CD14-positive monocyte (primary cell): ENCODE results near the gene MIGA1. TPM values are rescaled to one million over a fixed set of nuclear protein-coding genes. Genes with fewer than 3 reads are reported as not detected.

ENCODE experiments used
- DNase-seq, 3 donors: peaks; one replicate each; pipeline ENCODE4 v3.0.0-alpha.2; 2011 to 2022
- H2AFZ ChIP-seq: 2 replicates; pipeline ENCODE4 v1.6.0; 2012; ENCODE audit warnings: mild to moderate bottlenecking, low read depth, low read length, inconsistent platforms; ENCODE audit not compliant: insufficient read depth, poor library complexity, severe bottlenecking
- H3K27ac ChIP-seq, 2 donors: 1 replicate in 1 of 2; 2 replicates in 1 of 2; pipeline ENCODE4 v1.5.1; 2012 to 2013; ENCODE audit warnings: low read length in 2 of 2, control low read depth in 1 of 2, inconsistent platforms in 1 of 2, low read depth in 1 of 2, mild to moderate bottlenecking in 1 of 2
- H3K27me3 ChIP-seq, 2 donors: one replicate each; pipeline versions ENCODE4 v1.6.0 to v1.6.1; 2011 to 2013; ENCODE audit warnings: low read length in 2 of 2; ENCODE audit not compliant: control insufficient read depth in 2 of 2, insufficient read depth in 2 of 2
- H3K36me3 ChIP-seq, 2 donors: replicated peaks in 1 of 2; 1 replicate in 1 of 2; 2 replicates in 1 of 2; pipeline versions ENCODE4 v1.5.1 to v1.6.1; 2012 to 2013; ENCODE audit warnings: low read length in 2 of 2, control low read depth in 1 of 2, inconsistent platforms in 1 of 2, mild to moderate bottlenecking in 1 of 2; ENCODE audit not compliant: insufficient read depth in 2 of 2, control insufficient read depth in 1 of 2
- H3K4me1 ChIP-seq, 2 donors: 1 replicate in 1 of 2; 2 replicates in 1 of 2; pipeline versions ENCODE4 v1.5.1 to v1.6.1; 2012 to 2013; ENCODE audit warnings: low read length in 2 of 2, control low read depth in 1 of 2, inconsistent platforms in 1 of 2, mild to moderate bottlenecking in 1 of 2, moderate library complexity in 1 of 2; ENCODE audit not compliant: insufficient read depth in 2 of 2, control insufficient read depth in 1 of 2
- H3K4me2 ChIP-seq: replicated peaks from 2 replicates; pipeline ENCODE3; 2012; ENCODE audit warnings: low read length, moderate library complexity, mild to moderate bottlenecking; ENCODE audit not compliant: poor library complexity, severe bottlenecking; ENCODE audit errors: extremely low read depth
- H3K4me3 ChIP-seq, 3 experiments: fragments of 200-600 bp in 1 of 3; sonication (generic) in 1 of 3; replicated peaks in 1 of 3; 1 replicate in 2 of 3; 2 replicates in 1 of 3; pipeline ENCODE4 v1.5.1; 2011 to 2013; ENCODE audit warnings: low read length in 3 of 3, mild to moderate bottlenecking in 3 of 3, control low read depth in 2 of 3, low read depth in 2 of 3, inconsistent platforms in 1 of 3, moderate library complexity in 1 of 3
- H3K79me2 ChIP-seq: 2 replicates; pipeline ENCODE4 v1.6.0; 2012; ENCODE audit warnings: mild to moderate bottlenecking, control low read depth, inconsistent platforms, low read length, moderate library complexity; ENCODE audit not compliant: insufficient read depth
- H3K9ac ChIP-seq: 2 replicates; pipeline ENCODE4 v1.6.0; 2017; ENCODE audit warnings: low read length, mild to moderate bottlenecking; ENCODE audit not compliant: insufficient read depth, poor library complexity, severe bottlenecking
- H3K9me3 ChIP-seq, 2 donors: replicated peaks in 1 of 2; 1 replicate in 1 of 2; 2 replicates in 1 of 2; pipeline versions ENCODE4 v1.5.1 to v1.6.1; 2012 to 2013; ENCODE audit warnings: low read length in 2 of 2, control low read depth in 1 of 2; ENCODE audit not compliant: control insufficient read depth in 1 of 2, insufficient read depth in 1 of 2
- H4K20me1 ChIP-seq: 2 replicates; pipeline ENCODE4 v1.6.0; 2012; ENCODE audit warnings: mild to moderate bottlenecking, low read length, control low read depth, moderate library complexity; ENCODE audit not compliant: insufficient read depth
- H3K27ac Mint-ChIP-seq, 7 donors: one replicate each; pipeline ENCODE4 v1.8.0; 2020; ENCODE audit warnings: mild to moderate bottlenecking in 7 of 7, mixed read lengths in 7 of 7, moderate library complexity in 6 of 7, inconsistent platforms in 2 of 7
- H3K27me3 Mint-ChIP-seq, 3 donors: one replicate each; pipeline ENCODE4 v1.8.0; 2021 to 2022; ENCODE audit warnings: low read depth in 3 of 3, mild to moderate bottlenecking in 3 of 3, mixed read lengths in 3 of 3, moderate library complexity in 3 of 3, inconsistent platforms in 1 of 3
- H3K36me3 Mint-ChIP-seq, 2 donors: one replicate each; pipeline ENCODE4 v1.8.0; 2020; ENCODE audit warnings: mixed read lengths in 2 of 2, inconsistent platforms in 1 of 2, mild to moderate bottlenecking in 1 of 2
- H3K4me1 Mint-ChIP-seq: one replicate; pipeline ENCODE4 v1.8.0; 2020; ENCODE audit warnings: mild to moderate bottlenecking, mixed read lengths
- H3K4me3 Mint-ChIP-seq, 2 donors: one replicate each; pipeline ENCODE4 v1.8.0; 2020; ENCODE audit warnings: mild to moderate bottlenecking in 2 of 2, mixed read lengths in 2 of 2, moderate library complexity in 1 of 2
- H3K9me3 Mint-ChIP-seq, 7 donors: one replicate each; pipeline ENCODE4 v1.8.0; 2020 to 2022; ENCODE audit warnings: mixed read lengths in 7 of 7, mild to moderate bottlenecking in 6 of 7, moderate library complexity in 6 of 7, inconsistent platforms in 2 of 7
- CTCF ChIP-seq: fragments of 200-600 bp; IDR thresholded peaks from one replicate; pipeline ENCODE4 v1.8.0; 2022; ENCODE audit warnings: antibody characterized with exemption, mild to moderate bottlenecking
- WGBS: methylation state at CpG from one replicate; pipeline ENCODE4 v1.1.5; 2013; ENCODE audit warnings: missing lambda C conversion rate; ENCODE audit not compliant: insufficient coverage; 5-methylcytosine and 5-hydroxymethylcytosine counted together
- intact Hi-C, 2 donors: fragments of 100-400 bp; cut with micrococcal nuclease; formaldehyde crosslinking; loops; one replicate each; pipeline versions ENCODE4 v1.15.0 to v1.15.1; 2023
- polyA plus RNA-seq, 3 donors: library from polyadenylated mRNA; depleted of rRNA in 1 of 3; unstranded in 2 of 3; stranded (reverse) in 1 of 3; fragments of 300-500 nt in 2 of 3; fragments of >200 nt in 1 of 3; fragmentation: Illumina TruSeq in 2 of 3; gene quantifications; 1 replicate in 2 of 3; 2 replicates in 1 of 3; pipeline ENCODE4 v1.2.3, GENCODE V29; 2012 to 2021

Gene MIGA1
- polyA plus RNA-seq, 3 donors: 5.0 to 7.2 (median 6.5) TPM

- Histone ChIP-seq H4K20me1 (no peaks in the 10 kb centered on the region), H3K27ac (no peak overlapping the region), H3K36me3 (peaks cover 23 to 69% of the 10 kb centered on the region in 2 donors), H3K9ac (no peak overlapping the region), H2AFZ (no peak overlapping the region), H3K4me2 (no peak overlapping the region), H3K4me3 (no peak overlapping the region), H3K9me3 (no peaks in the 10 kb centered on the region), H3K27me3 (no peaks in the 10 kb centered on the region), H3K79me2 (no peaks in the 10 kb centered on the region), H3K4me1 (no peaks in the 10 kb centered on the region)
- H3K4me3 Mint-ChIP-seq: no peak overlapping the region
- no peak for DNase-seq
- H3K9me3 Mint-ChIP-seq: peaks cover 0 to 3% (median 0%) of the 10 kb centered on the region in 7 donors
- no peaks in the 10 kb centered on the region for H3K27me3 Mint-ChIP-seq
- no peak for TF ChIP-seq CTCF
- WGBS: no CpG with 5 or more reads among the region's 3 CpGs
- intact Hi-C loops: no loop called here
- no peak overlapping the region for H3K27ac Mint-ChIP-seq
- peaks cover 9% of the 10 kb centered on the region for H3K4me1 Mint-ChIP-seq
- peaks cover 48 to 64% of the 10 kb centered on the region in 2 donors for H3K36me3 Mint-ChIP-seq
Measured at GRCh38 chr1:77830946-77831345, 51.5 kb downstream of the MIGA1 start.

GRCh38 chr1:77831566-77831965 lies 52.1 kb downstream of the MIGA1 start:
- no peak for TF ChIP-seq CTCF
- no peaks in the 10 kb centered on the region for H3K27me3 Mint-ChIP-seq
- H3K36me3 Mint-ChIP-seq: peaks cover 49 to 65% of the 10 kb centered on the region in 2 donors
- H3K9me3 Mint-ChIP-seq: peaks cover 0 to 3% (median 0%) of the 10 kb centered on the region in 7 donors
- H3K36me3 ChIP-seq: peaks cover 23 to 75% of the 10 kb centered on the region in 2 donors
- intact Hi-C loops: no loop called here
- no peaks in the 10 kb centered on the region for H3K79me2 ChIP-seq
- H3K27ac Mint-ChIP-seq: peak overlapping the region in 1 of 7 donors; percentile 54
- H3K4me1 Mint-ChIP-seq: peaks cover 9% of the 10 kb centered on the region
- H3K4me3 ChIP-seq: no peak overlapping the region
- H3K27ac ChIP-seq: no peak overlapping the region
- no peak overlapping the region for H3K4me2 ChIP-seq
- H3K4me1 ChIP-seq: no peaks in the 10 kb centered on the region
- no peak overlapping the region for H3K9ac ChIP-seq
- no peak for DNase-seq
- H2AFZ ChIP-seq: no peak overlapping the region
- no peaks in the 10 kb centered on the region for H3K27me3 ChIP-seq
- H4K20me1 ChIP-seq: no peaks in the 10 kb centered on the region
- 100% methylated on average over 1 of the region's 4 CpGs for WGBS
- no peak overlapping the region for H3K4me3 Mint-ChIP-seq
- no peaks in the 10 kb centered on the region for H3K9me3 ChIP-seq
